HL-60 (cell line): ENCODE measurements around the gene ZMPSTE24.

Experiments used
- DNase-seq, 2 experiments: peaks; one replicate each; pipeline ENCODE4 v3.0.0-alpha.2; 2010 to 2020; ENCODE audit warnings: low read depth in 1 of 2, low spot score in 1 of 2
- H3K27ac ChIP-seq: fragments of 250-450 bp; sonication (Bioruptor Pico); replicated peaks from 2 replicates; pipeline ENCODE4 v1.5.1; 2020; ENCODE audit warnings: mild to moderate bottlenecking, moderate library complexity
- H3K27me3 ChIP-seq: fragments of 250-450 bp; sonication (Bioruptor Pico); 2 replicates; pipeline ENCODE4 v1.5.1; 2021; ENCODE audit warnings: mild to moderate bottlenecking, moderate library complexity; ENCODE audit not compliant: insufficient read depth, poor library complexity, severe bottlenecking
- H3K4me3 ChIP-seq: replicated peaks from 2 replicates; pipeline ENCODE4 v1.5.1; 2011; ENCODE audit warnings: mild to moderate bottlenecking, control low read depth, low read length; ENCODE audit not compliant: insufficient read depth
- CTCF ChIP-seq: IDR thresholded peaks from one replicate; pipeline ENCODE4 v1.5.1; 2011; ENCODE audit warnings: low read length, control low read depth, inconsistent platforms; ENCODE audit not compliant: insufficient read depth
- GABPA ChIP-seq: IDR thresholded peaks from 2 replicates; pipeline ENCODE4 v1.6.1; 2012; ENCODE audit warnings: low read depth
- POLR2AphosphoS5 ChIP-seq: IDR thresholded peaks from 2 replicates; pipeline ENCODE4 v1.6.1; 2012; ENCODE audit warnings: low read depth
- REST ChIP-seq: IDR thresholded peaks from 2 replicates; pipeline ENCODE4 v1.6.1; 2012; ENCODE audit warnings: low read depth; ENCODE audit not compliant: insufficient replicate concordance
- SPI1 ChIP-seq: IDR thresholded peaks from 2 replicates; pipeline ENCODE4 v1.6.1; 2012; ENCODE audit warnings: low read depth, mild to moderate bottlenecking, borderline replicate concordance

ZMPSTE24 gene

GRCh38 chr1:40264354-40264781 lies 6.3 kb downstream of the ZMPSTE24 start:
- TF ChIP-seq GABPA (no peak), POLR2AphosphoS5 (no peak), SPI1 (no peak)
- Histone ChIP-seq H3K27me3 (no peaks in the 10 kb centered on the region), H3K4me3 (no peak overlapping the region), H3K27ac (no peak overlapping the region)
- DNase-seq = no peak

GRCh38 chr1:40265298-40265697 lies 7.3 kb downstream of the ZMPSTE24 start:
- Histone ChIP-seq H3K27me3 (no peaks in the 10 kb centered on the region), H3K27ac (no peak overlapping the region), H3K4me3 (no peak overlapping the region)
- TF ChIP-seq SPI1 = no peak
- no peak for TF ChIP-seq REST
- no peak for TF ChIP-seq CTCF
- TF ChIP-seq GABPA = no peak
- no peak for TF ChIP-seq POLR2AphosphoS5
- no peak for DNase-seq

- no peak for TF ChIP-seq CTCF
- H3K4me3 ChIP-seq = no peak overlapping the region
- H3K27ac ChIP-seq = no peak overlapping the region
- DNase-seq = no peak
- H3K27me3 ChIP-seq = no peaks in the 10 kb centered on the region
These were observed 7.9 kb downstream of the ZMPSTE24 start for GRCh38 chr1:40265919-40266318.

- no peak overlapping the region for H3K4me3 ChIP-seq
- no peak overlapping the region for H3K27ac ChIP-seq
- TF ChIP-seq REST (no peak), POLR2AphosphoS5 (no peak), GABPA (no peak), SPI1 (no peak), CTCF (no peak)
- DNase-seq = no peak
- no peaks in the 10 kb centered on the region for H3K27me3 ChIP-seq
These were observed 8.9 kb downstream of the ZMPSTE24 start for GRCh38 chr1:40266786-40267535.
